ENCODE measurements around the gene FAM83C.

GRCh38 chr20:35284267-35284991 lies 7.8 kb downstream of the FAM83C start, which contains the start of gene EIF6:
- TF ChIP-seq CTCF (IDR thresholded peaks at IDR 0.05): no peak
- no peak for TF ChIP-seq POLR2A (IDR thresholded peaks at IDR 0.05)
- peak in 2 of 3 donors; percentile 68 to 75 for TF ChIP-seq POLR2AphosphoS5 (IDR thresholded peaks at IDR 0.05)
